ENCODE results near the gene TCF23.
"Not testable (repeated sequence)": the region's sequence is repeated elsewhere in the genome, so short reads cannot be mapped to it uniquely, and the experiment has no call there.

DNA sequence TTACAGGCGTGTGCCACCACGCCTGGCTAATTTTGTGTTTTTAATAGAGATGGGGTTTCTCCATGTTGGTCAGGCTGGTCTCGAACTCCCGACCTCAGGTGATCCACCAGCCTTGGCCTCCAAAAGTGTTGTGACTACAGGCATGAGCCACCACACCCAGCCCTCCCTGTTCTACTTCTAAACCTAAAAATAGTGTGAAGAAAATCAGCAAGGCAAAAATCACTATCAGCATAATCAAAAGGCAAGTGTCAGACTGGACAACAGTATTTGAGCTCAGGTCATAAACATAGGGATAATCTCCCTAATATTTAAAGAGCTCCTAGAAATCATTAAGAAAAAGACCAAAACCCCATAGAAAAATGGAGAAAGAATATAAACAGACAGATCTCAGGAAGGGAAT, 27.0 kb downstream of the TCF23 start:
- not testable (repeated sequence) for TF ChIP-seq ZNF394 (tag by site-specific recombination; IDR thresholded peaks at IDR 0.05; ENCODE audit: borderline replicate concordance); ZNF19 (tag by site-specific recombination; IDR thresholded peaks at IDR 0.05; ENCODE audit: low read depth); ZNF777 (tag by site-specific recombination; IDR thresholded peaks at IDR 0.05; ENCODE audit: borderline replicate concordance); ZNF146 (tag by site-specific recombination; IDR thresholded peaks at IDR 0.05); PRDM1 (tag by site-specific recombination; IDR thresholded peaks at IDR 0.05); ZNF792 (tag by site-specific recombination; IDR thresholded peaks at IDR 0.05); ZNF350 (tag by site-specific recombination; IDR thresholded peaks at IDR 0.05); ZSCAN30 (tag by site-specific recombination; IDR thresholded peaks at IDR 0.05)
- TF ChIP-seq, protein P1, sequence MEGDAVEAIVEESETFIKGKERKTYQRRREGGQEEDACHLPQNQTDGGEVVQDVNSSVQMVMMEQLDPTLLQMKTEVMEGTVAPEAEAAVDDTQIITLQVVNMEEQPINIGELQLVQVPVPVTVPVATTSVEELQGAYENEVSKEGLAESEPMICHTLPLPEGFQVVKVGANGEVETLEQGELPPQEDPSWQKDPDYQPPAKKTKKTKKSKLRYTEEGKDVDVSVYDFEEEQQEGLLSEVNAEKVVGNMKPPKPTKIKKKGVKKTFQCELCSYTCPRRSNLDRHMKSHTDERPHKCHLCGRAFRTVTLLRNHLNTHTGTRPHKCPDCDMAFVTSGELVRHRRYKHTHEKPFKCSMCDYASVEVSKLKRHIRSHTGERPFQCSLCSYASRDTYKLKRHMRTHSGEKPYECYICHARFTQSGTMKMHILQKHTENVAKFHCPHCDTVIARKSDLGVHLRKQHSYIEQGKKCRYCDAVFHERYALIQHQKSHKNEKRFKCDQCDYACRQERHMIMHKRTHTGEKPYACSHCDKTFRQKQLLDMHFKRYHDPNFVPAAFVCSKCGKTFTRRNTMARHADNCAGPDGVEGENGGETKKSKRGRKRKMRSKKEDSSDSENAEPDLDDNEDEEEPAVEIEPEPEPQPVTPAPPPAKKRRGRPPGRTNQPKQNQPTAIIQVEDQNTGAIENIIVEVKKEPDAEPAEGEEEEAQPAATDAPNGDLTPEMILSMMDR (tag by site-specific recombination; IDR thresholded peaks at IDR 0.05): not testable (repeated sequence)
- TF ChIP-seq, protein P2, sequence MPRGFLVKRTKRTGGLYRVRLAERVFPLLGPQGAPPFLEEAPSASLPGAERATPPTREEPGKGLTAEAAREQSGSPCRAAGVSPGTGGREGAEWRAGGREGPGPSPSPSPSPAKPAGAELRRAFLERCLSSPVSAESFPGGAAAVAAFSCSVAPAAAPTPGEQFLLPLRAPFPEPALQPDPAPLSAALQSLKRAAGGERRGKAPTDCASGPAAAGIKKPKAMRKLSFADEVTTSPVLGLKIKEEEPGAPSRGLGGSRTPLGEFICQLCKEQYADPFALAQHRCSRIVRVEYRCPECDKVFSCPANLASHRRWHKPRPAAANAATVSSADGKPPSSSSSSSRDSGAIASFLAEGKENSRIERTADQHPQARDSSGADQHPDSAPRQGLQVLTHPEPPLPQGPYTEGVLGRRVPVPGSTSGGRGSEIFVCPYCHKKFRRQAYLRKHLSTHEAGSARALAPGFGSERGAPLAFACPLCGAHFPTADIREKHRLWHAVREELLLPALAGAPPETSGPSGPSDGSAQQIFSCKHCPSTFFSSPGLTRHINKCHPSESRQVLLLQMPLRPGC (tag by site-specific recombination; IDR thresholded peaks at IDR 0.05): not testable (repeated sequence)
- TF ChIP-seq, protein P3, sequence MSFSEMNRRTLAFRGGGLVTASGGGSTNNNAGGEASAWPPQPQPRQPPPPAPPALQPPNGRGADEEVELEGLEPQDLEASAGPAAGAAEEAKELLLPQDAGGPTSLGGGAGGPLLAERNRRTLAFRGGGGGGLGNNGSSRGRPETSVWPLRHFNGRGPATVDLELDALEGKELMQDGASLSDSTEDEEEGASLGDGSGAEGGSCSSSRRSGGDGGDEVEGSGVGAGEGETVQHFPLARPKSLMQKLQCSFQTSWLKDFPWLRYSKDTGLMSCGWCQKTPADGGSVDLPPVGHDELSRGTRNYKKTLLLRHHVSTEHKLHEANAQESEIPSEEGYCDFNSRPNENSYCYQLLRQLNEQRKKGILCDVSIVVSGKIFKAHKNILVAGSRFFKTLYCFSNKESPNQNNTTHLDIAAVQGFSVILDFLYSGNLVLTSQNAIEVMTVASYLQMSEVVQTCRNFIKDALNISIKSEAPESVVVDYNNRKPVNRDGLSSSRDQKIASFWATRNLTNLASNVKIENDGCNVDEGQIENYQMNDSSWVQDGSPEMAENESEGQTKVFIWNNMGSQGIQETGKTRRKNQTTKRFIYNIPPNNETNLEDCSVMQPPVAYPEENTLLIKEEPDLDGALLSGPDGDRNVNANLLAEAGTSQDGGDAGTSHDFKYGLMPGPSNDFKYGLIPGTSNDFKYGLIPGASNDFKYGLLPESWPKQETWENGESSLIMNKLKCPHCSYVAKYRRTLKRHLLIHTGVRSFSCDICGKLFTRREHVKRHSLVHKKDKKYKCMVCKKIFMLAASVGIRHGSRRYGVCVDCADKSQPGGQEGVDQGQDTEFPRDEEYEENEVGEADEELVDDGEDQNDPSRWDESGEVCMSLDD (tag by site-specific recombination; IDR thresholded peaks at IDR 0.05): not testable (repeated sequence)
- TF ChIP-seq, protein P4, sequence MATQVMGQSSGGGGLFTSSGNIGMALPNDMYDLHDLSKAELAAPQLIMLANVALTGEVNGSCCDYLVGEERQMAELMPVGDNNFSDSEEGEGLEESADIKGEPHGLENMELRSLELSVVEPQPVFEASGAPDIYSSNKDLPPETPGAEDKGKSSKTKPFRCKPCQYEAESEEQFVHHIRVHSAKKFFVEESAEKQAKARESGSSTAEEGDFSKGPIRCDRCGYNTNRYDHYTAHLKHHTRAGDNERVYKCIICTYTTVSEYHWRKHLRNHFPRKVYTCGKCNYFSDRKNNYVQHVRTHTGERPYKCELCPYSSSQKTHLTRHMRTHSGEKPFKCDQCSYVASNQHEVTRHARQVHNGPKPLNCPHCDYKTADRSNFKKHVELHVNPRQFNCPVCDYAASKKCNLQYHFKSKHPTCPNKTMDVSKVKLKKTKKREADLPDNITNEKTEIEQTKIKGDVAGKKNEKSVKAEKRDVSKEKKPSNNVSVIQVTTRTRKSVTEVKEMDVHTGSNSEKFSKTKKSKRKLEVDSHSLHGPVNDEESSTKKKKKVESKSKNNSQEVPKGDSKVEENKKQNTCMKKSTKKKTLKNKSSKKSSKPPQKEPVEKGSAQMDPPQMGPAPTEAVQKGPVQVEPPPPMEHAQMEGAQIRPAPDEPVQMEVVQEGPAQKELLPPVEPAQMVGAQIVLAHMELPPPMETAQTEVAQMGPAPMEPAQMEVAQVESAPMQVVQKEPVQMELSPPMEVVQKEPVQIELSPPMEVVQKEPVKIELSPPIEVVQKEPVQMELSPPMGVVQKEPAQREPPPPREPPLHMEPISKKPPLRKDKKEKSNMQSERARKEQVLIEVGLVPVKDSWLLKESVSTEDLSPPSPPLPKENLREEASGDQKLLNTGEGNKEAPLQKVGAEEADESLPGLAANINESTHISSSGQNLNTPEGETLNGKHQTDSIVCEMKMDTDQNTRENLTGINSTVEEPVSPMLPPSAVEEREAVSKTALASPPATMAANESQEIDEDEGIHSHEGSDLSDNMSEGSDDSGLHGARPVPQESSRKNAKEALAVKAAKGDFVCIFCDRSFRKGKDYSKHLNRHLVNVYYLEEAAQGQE (tag by site-specific recombination; IDR thresholded peaks at IDR 0.05): not testable (repeated sequence)
- TF ChIP-seq, protein P5, sequence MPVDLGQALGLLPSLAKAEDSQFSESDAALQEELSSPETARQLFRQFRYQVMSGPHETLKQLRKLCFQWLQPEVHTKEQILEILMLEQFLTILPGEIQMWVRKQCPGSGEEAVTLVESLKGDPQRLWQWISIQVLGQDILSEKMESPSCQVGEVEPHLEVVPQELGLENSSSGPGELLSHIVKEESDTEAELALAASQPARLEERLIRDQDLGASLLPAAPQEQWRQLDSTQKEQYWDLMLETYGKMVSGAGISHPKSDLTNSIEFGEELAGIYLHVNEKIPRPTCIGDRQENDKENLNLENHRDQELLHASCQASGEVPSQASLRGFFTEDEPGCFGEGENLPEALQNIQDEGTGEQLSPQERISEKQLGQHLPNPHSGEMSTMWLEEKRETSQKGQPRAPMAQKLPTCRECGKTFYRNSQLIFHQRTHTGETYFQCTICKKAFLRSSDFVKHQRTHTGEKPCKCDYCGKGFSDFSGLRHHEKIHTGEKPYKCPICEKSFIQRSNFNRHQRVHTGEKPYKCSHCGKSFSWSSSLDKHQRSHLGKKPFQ (tag by site-specific recombination; IDR thresholded peaks at IDR 0.05): not testable (repeated sequence)
- TF ChIP-seq, protein P6, sequence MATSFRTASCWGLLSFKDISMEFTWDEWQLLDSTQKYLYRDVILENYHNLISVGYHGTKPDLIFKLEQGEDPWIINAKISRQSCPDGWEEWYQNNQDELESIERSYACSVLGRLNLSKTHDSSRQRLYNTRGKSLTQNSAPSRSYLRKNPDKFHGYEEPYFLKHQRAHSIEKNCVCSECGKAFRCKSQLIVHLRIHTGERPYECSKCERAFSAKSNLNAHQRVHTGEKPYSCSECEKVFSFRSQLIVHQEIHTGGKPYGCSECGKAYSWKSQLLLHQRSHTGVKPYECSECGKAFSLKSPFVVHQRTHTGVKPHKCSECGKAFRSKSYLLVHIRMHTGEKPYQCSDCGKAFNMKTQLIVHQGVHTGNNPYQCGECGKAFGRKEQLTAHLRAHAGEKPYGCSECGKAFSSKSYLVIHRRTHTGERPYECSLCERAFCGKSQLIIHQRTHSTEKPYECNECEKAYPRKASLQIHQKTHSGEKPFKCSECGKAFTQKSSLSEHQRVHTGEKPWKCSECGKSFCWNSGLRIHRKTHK (tag by site-specific recombination; IDR thresholded peaks at IDR 0.05): not testable (repeated sequence)

Measured in HEK293 (cell line).